A549 treated with AZD9567 at 1 μM for 4 hours (cell line): Measurements from ENCODE around the gene LAGE3. TPM values are rescaled to one million over a fixed set of nuclear protein-coding genes. Genes with fewer than 3 reads are reported as not detected.

Experiments used
- total RNA-seq: library from RNA; stranded (reverse); fragments of 200-300 nt; extraction: Qiagen RNA extraction; gene quantifications from 5 replicates; pipeline ENCODE4 v1.2.3, GENCODE V29; 2022; ENCODE audit not compliant: insufficient read depth

Gene LAGE3
- total RNA-seq, result 47.4 to 71.3 TPM (median 68.7 TPM) in 5 replicates

GRCh38 chrX:154478728-154479622, at the start of gene LAGE3:
Gene LAGE3 (minus strand): TSS chrX:154479281. CDS start chrX:154478915, 366 bp downstream.

DNA sequence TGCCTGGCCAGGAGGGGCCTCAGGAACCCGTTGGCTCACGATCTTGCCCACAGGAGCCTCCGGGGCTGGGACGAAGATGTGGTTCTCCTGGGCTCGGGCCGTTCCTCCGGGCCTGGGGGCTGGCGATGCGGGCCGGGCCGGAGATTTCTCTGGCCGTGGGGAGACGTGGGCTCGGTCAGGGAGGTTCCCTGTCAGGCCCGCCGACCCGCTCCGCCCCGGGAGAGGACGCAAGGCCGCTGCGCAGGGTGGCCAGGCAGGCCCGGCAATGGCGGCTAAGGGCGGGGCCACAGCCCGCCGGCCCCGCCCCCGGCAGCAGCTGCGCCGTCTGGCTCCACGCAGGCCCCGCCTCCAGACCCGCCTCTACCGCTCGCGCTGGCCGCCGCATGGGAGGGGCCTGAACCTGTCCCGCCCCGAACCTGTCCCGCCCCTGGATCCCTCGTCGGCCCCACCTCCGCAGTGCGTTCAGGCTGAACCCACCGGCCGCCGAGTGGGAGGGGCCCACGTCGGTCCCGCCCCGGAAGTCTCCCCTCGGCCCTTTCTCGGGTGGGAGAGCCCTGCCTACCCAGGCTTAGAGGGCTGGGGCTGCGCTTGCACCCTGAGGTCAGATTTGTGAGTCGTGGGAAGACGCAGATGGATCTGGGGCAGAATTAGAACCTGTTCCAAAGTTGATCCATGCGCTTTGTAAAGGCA, 37.0 kb upstream of the LAGE3 start, which contains the start of gene FAM3A:
Gene FAM3A, minus strand, starts transcription at position 267 of the 690 bp plus-strand sequence. CDS start 460 bp downstream, outside the sequence.

GRCh38 chrX:154490414-154491083, 11.5 kb upstream of the LAGE3 start, which contains the start of gene SLC10A3:
Gene SLC10A3 (minus strand): TSS chrX:154490629. CDS start chrX:154488940, 1,689 bp downstream.

GRCh38 chrX:154486396-154487207, 7.5 kb upstream of the LAGE3 start, which contains the start of gene UBL4A:
Gene UBL4A (minus strand): TSS chrX:154486615. CDS start chrX:154486584, 31 bp downstream.

GRCh38 chrX:154458116-154458953, 20.7 kb downstream of the LAGE3 start, which contains the start of gene PLXNA3:
Gene PLXNA3 (plus strand): TSS chrX:154458281. CDS start chrX:154460184, 1,903 bp downstream.

GRCh38 chrX:154443992-154444754, 34.9 kb downstream of the LAGE3 start, which contains the start of gene FAM50A:
Gene FAM50A (plus strand): TSS chrX:154444141. CDS start chrX:154444236, 95 bp downstream.

GRCh38 chrX:154436983-154437752, 41.9 kb downstream of the LAGE3 start, which contains the start of gene GDI1:
Gene GDI1 (plus strand): TSS chrX:154437154. CDS start chrX:154437255, 101 bp downstream.

DNA sequence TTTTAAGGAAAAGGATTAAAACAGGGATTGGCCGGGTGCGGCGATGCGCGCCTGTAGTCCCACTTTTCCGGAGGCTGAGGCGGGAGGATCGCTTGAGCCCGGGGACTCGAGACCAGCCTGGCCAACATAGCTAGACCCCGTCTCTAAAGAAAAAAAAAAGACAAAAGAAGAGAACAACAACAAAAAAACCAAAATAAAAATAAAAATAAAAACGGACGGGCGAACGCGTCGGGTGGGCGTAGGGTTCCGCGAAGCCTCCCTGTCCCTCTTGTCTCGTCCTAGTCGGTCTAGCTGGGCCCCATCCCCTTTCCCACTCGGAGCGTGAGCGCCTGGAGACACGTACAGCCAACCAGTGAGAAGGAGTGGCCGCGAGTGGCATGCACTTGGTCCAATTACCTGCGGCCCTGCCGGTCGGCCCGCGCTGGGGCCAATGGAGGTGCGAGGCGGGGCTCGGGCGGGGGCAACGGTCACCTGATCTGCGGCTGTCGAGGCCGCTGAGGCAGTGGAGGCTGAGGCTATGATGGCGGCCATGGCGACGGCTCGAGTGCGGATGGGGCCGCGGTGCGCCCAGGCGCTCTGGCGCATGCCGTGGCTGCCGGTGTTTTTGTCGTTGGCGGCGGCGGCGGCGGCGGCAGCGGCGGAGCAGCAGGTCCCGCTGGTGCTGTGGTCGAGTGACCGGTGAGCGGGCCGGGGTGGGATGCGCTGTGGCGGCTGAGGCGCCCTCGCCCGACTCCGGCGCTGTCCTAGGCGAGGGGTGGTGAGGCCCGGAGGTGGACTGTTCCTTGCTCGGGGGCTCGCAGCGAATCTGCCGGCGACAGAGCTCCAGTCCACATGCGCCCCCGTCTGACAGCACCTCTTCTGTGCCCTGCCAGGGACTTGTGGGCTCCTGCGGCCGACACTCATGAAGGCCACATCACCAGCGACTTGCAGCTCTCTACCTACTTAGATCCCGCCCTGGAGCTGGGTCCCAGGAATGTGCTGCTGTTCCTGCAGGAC, 50.6 kb downstream of the LAGE3 start, which contains the start of gene ATP6AP1:
Gene ATP6AP1, plus strand, starts transcription at position 502 of the 996 bp plus-strand sequence. Its CDS starts 16 bp downstream, at position 518.

Other genes with a start within 250 kb of the LAGE3 start
- not detected in 5 replicates for gene OPN1MW3, start 221.7 kb downstream of the LAGE3 start, total RNA-seq
- gene TEX28, start 184.2 kb downstream of the LAGE3 start, total RNA-seq, result not detected in 5 replicates
- 0.03 to 0.06 TPM in 2 of 5 replicates, not detected in the others for gene TKTL1, start 183.5 kb downstream of the LAGE3 start, total RNA-seq
- 1,398 to 1,786 TPM (median 1,537 TPM) in 5 replicates for gene FLNA, start 104.6 kb downstream of the LAGE3 start, total RNA-seq
- 139 to 167 TPM (median 160 TPM) in 5 replicates for gene EMD, start 100.0 kb downstream of the LAGE3 start, total RNA-seq
- gene RPL10, start 80.9 kb downstream of the LAGE3 start, total RNA-seq, result 5,537 to 5,934 TPM (median 5,663 TPM) in 5 replicates
- gene DNASE1L1, start 70.0 kb downstream of the LAGE3 start, total RNA-seq, result 28.0 to 33.0 TPM (median 30.2 TPM) in 5 replicates
- gene TAFAZZIN, start 67.7 kb downstream of the LAGE3 start, total RNA-seq, result 20.0 to 39.1 TPM (median 37.4 TPM) in 5 replicates
- gene ATP6AP1, start 50.6 kb downstream of the LAGE3 start, total RNA-seq, result 86.0 to 111 TPM (median 105 TPM) in 5 replicates
- gene GDI1, start 42.1 kb downstream of the LAGE3 start, total RNA-seq, result 99.0 to 111 TPM (median 108 TPM) in 5 replicates
- gene FAM50A, start 35.1 kb downstream of the LAGE3 start, total RNA-seq, result 87.7 to 122 TPM (median 113 TPM) in 5 replicates
- 14.0 to 24.4 TPM (median 20.9 TPM) in 5 replicates for gene PLXNA3, start 21.0 kb downstream of the LAGE3 start, total RNA-seq
- 62.5 to 67.8 TPM (median 64.3 TPM) in 5 replicates for gene UBL4A, start 7.3 kb upstream of the LAGE3 start, total RNA-seq
- gene SLC10A3, start 11.3 kb upstream of the LAGE3 start, total RNA-seq, result 43.3 to 46.5 TPM (median 44.4 TPM) in 5 replicates
- gene FAM3A, start 37.0 kb upstream of the LAGE3 start, total RNA-seq, result 40.7 to 46.1 TPM (median 45.3 TPM) in 5 replicates
- gene G6PD, start 67.6 kb upstream of the LAGE3 start, total RNA-seq, result 1,265 to 1,646 TPM (median 1,455 TPM) in 5 replicates
- gene IKBKG, start 68.3 kb upstream of the LAGE3 start, total RNA-seq, result 33.2 to 47.2 TPM (median 44.4 TPM) in 5 replicates
- 0.10 TPM in 1 of 5 replicates, not detected in the others for gene CTAG1A, start 105.9 kb upstream of the LAGE3 start, total RNA-seq
- gene CTAG1B, start 140.0 kb upstream of the LAGE3 start, total RNA-seq, result not detected in 5 replicates
- gene CTAG2, start 174.3 kb upstream of the LAGE3 start, total RNA-seq, result not detected in 5 replicates